HUDEP-2 (cell line): ENCODE results near the gene LRIF1.

Source experiments
- DNase-seq, 76 experiments: peaks; one replicate each; lab custom pipeline; 2025; ENCODE audit not compliant: unreplicated experiment in 76 of 76; lab: John Stamatoyannopoulos, UW

Gene LRIF1

GRCh38 chr1:110898734-110899457 lies 64.8 kb downstream of the LRIF1 start:
- DNase-seq = no peak

GRCh38 chr1:110897681-110898080 lies 66.0 kb downstream of the LRIF1 start:
- DNase-seq = no peak
